SH-SY5Y (cell line): ENCODE data around the gene NNAT.

ENCODE experiments used
- GATA2 ChIP-seq: IDR thresholded peaks from 2 replicates; pipeline ENCODE4 v1.6.1; 2011; ENCODE audit warnings: mild to moderate bottlenecking, low read depth, low read length
- GATA3 ChIP-seq: IDR thresholded peaks from 2 replicates; pipeline ENCODE4 v1.6.1; 2011; ENCODE audit warnings: low read depth, mild to moderate bottlenecking, low read length, moderate library complexity

- no peak for TF ChIP-seq GATA2
- TF ChIP-seq GATA3 = no peak
Observed at GRCh38 chr20:37571033-37571432, 50.0 kb downstream of the NNAT start.
